Mononuclear cell (primary cell): ENCODE results near the gene P2RY8. TPM values are rescaled to one million over a fixed set of nuclear protein-coding genes. Genes with fewer than 3 reads are reported as not detected.
"Not testable (repeated sequence)": the region's sequence is repeated elsewhere in the genome, so short reads cannot be mapped to it uniquely, and the experiment has no call there.

ENCODE experiments used
- H3K27me3 ChIP-seq: 2 replicates; pipeline ENCODE4 v1.6.0; 2011; ENCODE audit warnings: low read length, control low read depth; ENCODE audit not compliant: insufficient read depth
- H3K4me1 ChIP-seq: 2 replicates; pipeline ENCODE4 v1.5.1; 2011; ENCODE audit warnings: mild to moderate bottlenecking, low read length, control low read depth; ENCODE audit not compliant: insufficient read depth
- H3K4me3 ChIP-seq: 2 replicates; pipeline ENCODE4 v1.5.1; 2011; ENCODE audit warnings: mild to moderate bottlenecking, low read length, moderate library complexity
- H3K9me3 ChIP-seq: 2 replicates; pipeline ENCODE4 v1.5.1; 2011; ENCODE audit warnings: low read depth, mild to moderate bottlenecking, control low read depth, low read length
- total RNA-seq: library from RNA; depleted of rRNA; stranded (reverse); fragments of >200 nt; gene quantifications from one replicate; pipeline ENCODE4 v1.2.3, GENCODE V29; 2012

The P2RY8 gene
- total RNA-seq, 1 donor, result 75.1 TPM

GRCh38 chrX:1444561-1445500 is 92.2 kb downstream of the P2RY8 start:
- H3K4me3 ChIP-seq, result no peak overlapping the region
- H3K27me3 ChIP-seq, result no peaks in the 10 kb centered on the region
- H3K9me3 ChIP-seq, result peaks cover 4% of the 10 kb centered on the region
- H3K4me1 ChIP-seq, result no peaks in the 10 kb centered on the region

- Histone ChIP-seq H3K27me3 (no peaks in the 10 kb centered on the region), H3K9me3 (peaks cover 4% of the 10 kb centered on the region), H3K4me1 (no peaks in the 10 kb centered on the region), H3K4me3 (no peak overlapping the region)
Observed at GRCh38 chrX:1443496-1444075, 93.4 kb downstream of the P2RY8 start.

- H3K4me3 ChIP-seq, result no peak overlapping the region
- peaks cover 2% of the 10 kb centered on the region for H3K9me3 ChIP-seq
- H3K4me1 ChIP-seq, result no peaks in the 10 kb centered on the region
Observed at GRCh38 chrX:1442724-1443367, 94.1 kb downstream of the P2RY8 start.

GRCh38 chrX:1442016-1442665 is 94.8 kb downstream of the P2RY8 start:
- Histone ChIP-seq H3K4me1 (no peaks in the 10 kb centered on the region), H3K9me3 (no peaks in the 10 kb centered on the region), H3K27me3 (no peaks in the 10 kb centered on the region), H3K4me3 (no peak overlapping the region)

More at GRCh38 chrX:1442724-1443367, 94.1 kb downstream of the P2RY8 start:
- no peaks in the 10 kb centered on the region for H3K27me3 ChIP-seq

GRCh38 chrX:1440506-1440905 is 96.5 kb downstream of the P2RY8 start:
- Histone ChIP-seq H3K9me3 (no peaks in the 10 kb centered on the region), H3K27me3 (no peaks in the 10 kb centered on the region), H3K4me3 (no peak overlapping the region), H3K4me1 (no peaks in the 10 kb centered on the region)

- Histone ChIP-seq H3K9me3 (no peaks in the 10 kb centered on the region), H3K27me3 (no peaks in the 10 kb centered on the region), H3K4me1 (no peaks in the 10 kb centered on the region), H3K4me3 (no peak overlapping the region)
Observed at GRCh38 chrX:1435241-1435895, 101.6 kb downstream of the P2RY8 start.

- Histone ChIP-seq H3K4me1 (no peaks in the 10 kb centered on the region), H3K9me3 (no peaks in the 10 kb centered on the region), H3K4me3 (no peak overlapping the region), H3K27me3 (no peaks in the 10 kb centered on the region)
Observed at GRCh38 chrX:1434871-1435240, 102.1 kb downstream of the P2RY8 start.

- Histone ChIP-seq H3K4me3 (no peak overlapping the region), H3K27me3 (no peaks in the 10 kb centered on the region), H3K9me3 (no peaks in the 10 kb centered on the region), H3K4me1 (no peaks in the 10 kb centered on the region)
Observed at GRCh38 chrX:1433646-1434357, 103.2 kb downstream of the P2RY8 start.

GRCh38 chrX:1430451-1430850 is 106.5 kb downstream of the P2RY8 start:
- Histone ChIP-seq H3K9me3 (no peaks in the 10 kb centered on the region), H3K4me3 (no peak overlapping the region), H3K27me3 (no peaks in the 10 kb centered on the region), H3K4me1 (no peaks in the 10 kb centered on the region)

GRCh38 chrX:1427756-1428155 is 109.2 kb downstream of the P2RY8 start:
- Histone ChIP-seq H3K27me3 (no peaks in the 10 kb centered on the region), H3K9me3 (no peaks in the 10 kb centered on the region), H3K4me3 (no peak overlapping the region), H3K4me1 (no peaks in the 10 kb centered on the region)

- not testable (repeated sequence) for H3K4me3 ChIP-seq, H3K27me3 ChIP-seq, H3K9me3 ChIP-seq, H3K4me1 ChIP-seq
Observed at GRCh38 chrX:1426321-1426720, 110.7 kb downstream of the P2RY8 start.

- no peak overlapping the region for H3K4me3 ChIP-seq
- H3K27me3 ChIP-seq, result no peaks in the 10 kb centered on the region
- H3K4me1 ChIP-seq, result no peaks in the 10 kb centered on the region
- no peaks in the 10 kb centered on the region for H3K9me3 ChIP-seq
Observed at GRCh38 chrX:1425381-1425780, 111.6 kb downstream of the P2RY8 start.

GRCh38 chrX:1424147-1424851 is 112.7 kb downstream of the P2RY8 start:
- H3K9me3 ChIP-seq, result no peaks in the 10 kb centered on the region
- H3K27me3 ChIP-seq, result no peaks in the 10 kb centered on the region
- H3K4me1 ChIP-seq, result no peaks in the 10 kb centered on the region
- H3K4me3 ChIP-seq, result no peak overlapping the region

- H3K4me3 ChIP-seq, result no peak overlapping the region
- no peaks in the 10 kb centered on the region for H3K4me1 ChIP-seq
- no peaks in the 10 kb centered on the region for H3K27me3 ChIP-seq
- H3K9me3 ChIP-seq, result no peaks in the 10 kb centered on the region
Observed at GRCh38 chrX:1423215-1423614, 113.8 kb downstream of the P2RY8 start.
